ENCODE data around the gene CLCNKA.
"Not testable (repeated sequence)": the region's sequence is repeated elsewhere in the genome, so short reads cannot be mapped to it uniquely, and the experiment has no call there.

Gene CLCNKA

DNA sequence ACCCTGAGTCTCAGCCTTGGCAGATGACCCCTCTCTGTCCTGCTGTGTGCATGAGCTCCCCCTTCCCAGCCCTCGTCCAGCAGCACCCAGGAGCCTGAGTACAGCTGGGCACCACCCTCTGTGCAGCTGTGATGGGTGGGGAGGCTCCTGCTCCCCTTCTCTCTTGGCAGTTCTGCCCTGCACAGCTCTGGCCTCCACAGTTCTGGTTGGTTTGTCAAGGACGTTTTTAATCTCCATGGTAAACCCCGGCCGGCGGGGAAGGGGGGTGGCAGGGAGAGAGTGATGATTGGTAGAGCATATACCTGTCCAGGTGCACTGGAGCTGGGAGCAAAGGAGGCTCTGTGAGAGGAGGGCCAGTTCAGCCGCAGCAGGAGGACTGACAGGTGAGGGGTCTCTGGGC lies at the start of gene CLCNKA:
TSS of gene CLCNKA (plus strand) at position 356 of the 400 bp plus-strand sequence. CDS start 584 bp downstream, outside the sequence.
- FAIRE-seq = no peak

DNA sequence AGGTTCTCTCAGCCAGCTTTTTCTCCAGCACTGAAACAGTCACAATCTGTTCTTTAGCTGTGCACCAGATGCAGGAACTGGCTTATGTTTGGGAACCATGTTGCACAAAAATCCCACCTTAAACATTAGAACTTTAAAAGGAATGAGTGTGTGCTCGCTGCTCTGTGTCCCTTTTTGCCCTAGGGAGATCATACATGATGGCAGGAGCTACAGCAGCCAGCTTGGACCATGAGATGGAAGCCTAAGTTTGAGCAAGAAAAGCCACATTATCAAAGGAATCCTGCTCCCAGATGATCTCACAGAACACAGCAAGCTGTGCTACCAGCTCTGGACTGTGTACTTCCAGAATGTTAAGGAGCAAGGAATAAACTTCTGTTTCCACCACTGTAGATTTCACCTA lies 49.4 kb upstream of the CLCNKA start:
- no peak for FAIRE-seq

DNA sequence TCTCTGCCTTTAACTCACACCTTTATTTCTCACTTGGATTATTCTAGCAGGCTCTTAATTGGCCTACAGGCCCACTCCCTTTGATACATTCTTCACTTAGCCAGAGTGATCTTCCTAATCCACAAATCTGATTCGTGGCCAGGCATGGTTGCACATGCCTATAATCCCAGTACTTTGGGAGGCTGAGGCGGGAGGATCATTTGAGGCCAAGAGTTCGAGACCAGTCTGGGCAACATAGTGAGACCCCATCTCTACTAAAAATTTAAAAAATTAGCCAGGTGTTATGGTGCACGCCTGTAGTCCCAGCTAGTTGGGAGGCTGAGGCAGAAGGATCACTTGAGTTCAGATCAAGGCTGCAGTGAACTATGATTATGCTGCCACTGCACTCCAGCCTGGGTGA lies 48.1 kb upstream of the CLCNKA start:
- FAIRE-seq = no peak

DNA sequence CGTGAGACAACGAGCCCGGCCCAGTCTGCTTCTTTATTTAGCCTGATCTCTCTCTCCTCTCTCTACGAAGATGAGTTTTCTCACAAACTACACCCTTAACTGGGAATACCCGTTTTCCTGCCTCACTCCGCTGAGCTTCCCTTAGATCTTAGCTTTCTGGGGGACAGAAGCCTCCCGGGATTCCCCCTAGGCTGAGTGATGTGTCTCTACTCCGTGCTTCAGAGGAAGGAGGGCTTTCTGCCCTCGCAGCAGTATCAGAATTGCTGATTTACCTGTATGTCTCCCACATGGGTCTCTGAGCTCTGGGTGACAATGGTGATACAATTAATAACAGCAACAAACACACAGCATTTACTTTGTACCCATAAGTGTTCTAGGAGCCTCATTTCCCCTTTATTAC lies 47.0 kb upstream of the CLCNKA start:
- FAIRE-seq = no peak

DNA sequence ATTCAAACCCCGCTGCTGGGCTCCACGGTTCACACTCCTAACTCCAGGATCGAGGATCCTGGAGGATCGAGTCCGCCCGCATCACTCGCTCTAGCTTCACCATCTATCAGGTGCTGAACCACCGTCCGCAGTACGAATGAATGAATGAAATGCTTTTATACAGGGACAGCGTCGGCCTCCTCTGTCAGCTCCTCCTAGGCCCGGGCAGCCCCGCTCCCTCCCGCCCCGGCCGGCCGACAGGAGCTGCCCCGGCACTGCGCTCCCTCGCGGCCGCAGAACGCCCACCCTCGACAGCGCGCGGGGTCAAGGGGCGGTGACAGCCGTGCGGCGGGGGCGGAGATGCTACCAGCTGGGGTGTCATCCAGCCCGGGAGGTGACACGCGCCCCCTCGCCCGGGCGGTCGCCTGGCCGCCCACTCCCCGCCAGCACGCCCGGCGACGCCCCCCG lies 46.5 kb upstream of the CLCNKA start:
- no peak for FAIRE-seq

DNA sequence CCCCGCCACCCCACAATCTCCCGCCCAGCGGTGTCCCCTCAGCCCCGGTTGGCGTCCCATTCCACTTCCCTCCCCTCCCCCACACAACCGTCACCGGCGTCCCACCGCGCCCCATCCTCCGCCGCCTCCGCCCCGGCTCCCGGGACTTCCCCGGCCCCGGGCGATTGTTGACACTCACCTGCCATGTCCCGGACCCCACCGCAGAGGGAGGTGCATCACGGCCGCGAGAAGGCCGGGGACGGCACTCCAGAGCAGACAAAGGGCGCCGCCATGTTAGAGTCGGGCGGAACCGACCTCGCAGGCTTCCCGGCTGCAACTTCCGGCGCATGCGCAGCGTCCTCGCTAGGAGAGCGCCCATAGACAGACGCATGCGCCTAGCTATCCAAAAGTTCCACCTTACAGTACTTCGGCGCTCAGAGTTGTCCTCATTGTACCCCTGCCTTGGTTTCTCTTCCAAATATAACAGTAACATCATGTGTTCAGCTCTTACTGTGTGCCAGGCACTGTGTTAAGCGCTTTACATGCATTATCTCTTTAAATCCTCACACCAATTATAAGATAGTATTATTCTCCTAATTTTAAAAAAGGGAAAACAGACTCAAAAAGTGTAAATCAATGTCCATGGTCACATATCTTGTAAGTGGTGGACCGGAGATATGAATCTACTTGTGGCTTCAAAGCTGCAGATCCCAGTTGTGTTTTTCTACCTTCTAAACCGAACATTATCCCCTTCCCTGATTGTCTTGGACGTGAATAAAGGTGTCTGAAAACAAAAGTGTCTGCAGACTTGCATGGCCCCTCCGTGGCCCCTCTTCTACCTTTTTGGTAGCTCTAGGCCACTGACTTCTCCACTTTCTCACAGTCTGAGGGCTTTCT lies 45.8 kb upstream of the CLCNKA start, which contains the start of gene ZBTB17:
TSS of gene ZBTB17 (minus strand) at position 297 of the 876 bp plus-strand sequence. CDS start 27,606 bp downstream, outside the sequence.
- FAIRE-seq = no peak

DNA sequence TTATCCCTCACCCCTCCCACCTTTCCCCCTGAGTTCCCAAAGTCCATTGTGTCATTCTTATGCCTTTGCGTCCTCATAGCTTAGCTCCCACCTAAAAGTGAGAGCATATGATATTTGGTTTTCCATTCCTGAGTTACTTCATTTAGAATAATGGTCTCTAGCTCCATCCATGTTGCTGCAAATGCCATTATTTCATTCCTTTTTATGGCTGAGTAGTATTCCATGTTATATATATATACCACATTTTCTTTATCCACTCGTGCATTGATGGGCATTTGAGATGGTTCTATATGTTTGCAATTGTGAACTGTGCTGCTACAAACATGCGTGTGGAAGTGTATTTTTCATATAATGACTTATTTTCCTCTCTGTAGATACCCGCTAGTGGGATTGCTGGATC lies 43.9 kb upstream of the CLCNKA start:
- not testable (repeated sequence) for FAIRE-seq

DNA sequence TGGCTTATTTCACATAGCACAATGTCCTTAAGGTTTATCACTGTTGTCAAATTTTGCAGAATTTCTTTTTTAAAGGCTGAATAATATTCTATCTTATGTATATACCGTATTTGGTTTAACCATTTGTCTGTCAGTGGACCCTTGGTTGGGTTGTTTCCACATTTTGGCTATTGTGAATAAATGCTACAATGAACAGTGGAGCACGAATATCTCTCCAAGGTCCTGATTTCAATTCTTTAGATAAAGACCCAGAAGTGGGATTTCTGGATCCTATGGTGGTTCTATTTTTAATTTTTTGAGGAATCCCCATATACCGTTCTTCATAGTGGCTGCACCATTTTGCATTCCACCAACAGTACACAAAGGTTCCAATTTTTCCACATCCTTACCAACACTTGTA lies 40.2 kb upstream of the CLCNKA start:
- FAIRE-seq = no peak

DNA sequence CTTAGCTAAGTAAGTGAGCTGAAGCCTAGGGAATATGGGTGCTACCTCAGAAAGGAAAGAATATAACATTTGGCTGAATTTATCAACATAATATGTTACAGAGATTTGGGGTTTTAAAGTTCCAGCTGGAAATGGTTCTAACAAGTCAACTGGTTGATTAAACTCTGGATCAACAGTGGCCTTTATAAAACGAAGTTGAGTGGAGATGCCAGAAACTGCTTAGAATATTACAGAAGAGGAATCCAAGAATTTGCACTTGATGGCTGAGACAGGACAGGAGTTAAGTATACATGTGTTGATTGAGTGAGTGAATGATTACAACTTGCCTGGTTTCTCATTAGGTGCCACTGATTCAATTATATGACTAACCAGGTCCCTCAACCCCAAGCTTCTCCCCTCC lies 38.6 kb upstream of the CLCNKA start:
- no peak for FAIRE-seq

DNA sequence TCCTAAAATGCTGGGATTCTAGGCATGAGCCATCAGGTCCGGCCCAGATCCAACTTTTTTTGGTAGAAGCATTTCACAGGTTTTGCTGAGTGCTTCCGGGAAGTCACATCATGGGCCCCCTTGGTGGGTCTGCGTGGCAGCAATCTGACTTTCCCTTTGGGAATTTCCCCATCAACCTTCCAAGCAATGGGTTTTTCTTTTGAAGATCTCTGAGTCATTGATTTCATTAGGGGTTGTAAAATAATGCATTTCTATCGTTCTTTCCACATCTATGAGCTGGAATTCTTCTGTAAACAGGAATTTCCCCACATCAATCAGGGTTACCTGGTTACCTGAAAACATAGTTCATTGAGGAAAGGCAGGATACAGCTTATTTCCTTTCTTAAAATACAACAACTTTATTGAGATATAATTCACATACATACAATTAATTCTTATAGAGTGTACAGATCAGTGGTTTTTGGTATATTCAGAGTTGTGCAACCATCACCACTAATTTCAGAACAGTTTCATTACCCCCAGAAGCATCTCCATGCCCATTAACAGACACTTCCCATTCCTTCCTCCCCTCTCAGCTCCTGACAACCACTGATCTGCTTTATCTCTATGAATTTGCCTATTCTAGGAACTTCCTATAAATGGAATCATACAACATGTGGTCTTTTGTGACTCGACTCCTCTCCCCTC lies 36.1 kb upstream of the CLCNKA start:
- no peak for FAIRE-seq

DNA sequence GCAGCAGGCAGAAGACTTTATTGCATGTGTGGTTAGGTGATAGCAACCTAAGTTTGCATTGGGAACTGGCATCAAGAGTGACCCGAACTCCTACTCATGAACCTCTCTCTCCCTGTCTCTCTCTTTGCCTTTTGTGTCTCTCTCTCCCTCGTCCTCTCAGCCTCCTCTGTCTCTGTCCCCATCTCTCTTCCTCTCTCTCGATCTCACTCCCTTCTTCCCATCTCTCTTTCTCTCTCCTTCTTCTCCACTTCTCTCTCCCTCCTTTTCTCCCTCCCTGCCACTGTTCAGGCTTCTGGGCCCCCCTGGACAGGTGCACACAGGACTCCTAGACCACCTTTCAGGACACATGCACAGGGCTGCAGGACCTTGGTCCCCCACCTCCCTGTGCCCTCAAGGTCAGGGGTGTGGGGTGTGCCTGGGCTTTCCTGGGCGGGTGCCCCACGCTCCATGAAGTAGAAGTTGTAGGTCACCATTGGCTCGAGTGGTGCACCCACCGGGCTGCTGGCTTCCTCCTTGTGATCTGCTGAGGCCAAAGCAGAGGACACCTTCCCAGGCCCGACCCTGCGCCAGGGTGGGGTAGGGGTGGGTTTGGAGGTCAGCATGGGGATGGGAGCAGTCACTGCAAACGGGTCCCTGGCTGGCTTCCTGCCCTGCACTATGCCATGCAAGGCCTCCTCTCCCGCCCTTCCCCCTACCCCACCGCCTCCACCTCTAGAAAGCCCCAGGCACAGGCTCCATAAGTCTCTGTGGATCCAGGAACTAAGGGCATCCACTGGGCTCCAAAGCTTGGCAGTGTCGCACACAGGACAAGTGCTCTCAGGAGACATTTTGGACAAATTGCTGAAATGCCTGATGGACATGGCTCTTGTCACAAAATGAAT lies 32.7 kb upstream of the CLCNKA start:
- FAIRE-seq = no peak

DNA sequence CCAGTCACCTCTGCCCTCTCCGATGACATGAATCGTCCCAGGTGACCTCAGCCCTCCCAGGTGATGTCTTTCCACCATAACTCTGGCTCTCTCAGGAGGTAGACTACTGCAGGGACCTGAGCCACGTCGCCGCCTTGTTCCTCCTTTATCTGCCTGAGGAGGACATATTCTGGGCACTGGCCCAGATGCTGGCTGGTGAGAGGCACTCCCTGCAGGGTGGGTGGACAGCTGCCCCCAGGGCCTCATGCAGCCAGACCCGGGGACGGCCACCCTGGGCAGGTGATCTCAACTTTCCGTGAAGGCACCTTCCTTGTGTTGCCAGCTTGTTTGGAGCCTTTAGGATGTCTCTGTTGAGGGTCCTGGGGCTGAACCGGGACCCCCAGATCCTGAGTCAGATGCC lies 32.1 kb upstream of the CLCNKA start:
- no peak for FAIRE-seq

DNA sequence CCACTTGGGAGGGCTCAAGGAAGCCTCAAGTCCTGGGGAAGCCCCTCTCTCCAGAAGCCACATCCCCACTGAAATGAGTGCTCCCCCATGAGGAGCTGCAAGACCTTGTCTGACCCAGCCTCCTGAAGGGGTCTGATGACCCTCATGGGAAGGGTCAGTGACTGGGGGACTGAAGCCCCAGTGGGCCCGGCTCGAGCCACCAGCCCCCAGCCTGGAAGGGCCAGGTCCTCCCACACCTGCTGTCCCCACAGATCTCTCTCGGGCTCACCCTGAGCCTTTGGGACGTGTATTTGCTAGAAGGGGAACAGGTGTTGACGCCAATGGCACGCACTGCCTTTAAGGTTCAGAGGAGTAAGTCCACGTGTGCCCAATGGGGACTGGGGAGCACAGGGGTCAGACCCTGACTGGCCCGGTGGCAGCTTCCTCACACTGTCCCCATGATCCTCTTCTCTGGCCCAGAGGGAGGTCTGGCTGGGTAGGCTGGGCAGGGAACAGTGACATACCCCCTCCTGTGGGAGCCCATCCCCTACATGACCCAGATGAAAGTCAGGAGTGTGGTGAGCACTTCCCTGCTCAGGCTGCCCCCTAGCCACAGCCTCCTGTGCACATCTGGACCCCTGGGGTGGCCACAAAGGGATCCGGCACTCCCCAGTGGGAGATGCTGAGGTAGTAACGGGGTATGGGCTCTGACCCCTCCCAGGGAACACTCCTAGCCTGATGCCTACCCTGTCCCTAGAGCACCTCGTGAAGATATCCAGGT lies 30.2 kb upstream of the CLCNKA start:
- no peak for FAIRE-seq

DNA sequence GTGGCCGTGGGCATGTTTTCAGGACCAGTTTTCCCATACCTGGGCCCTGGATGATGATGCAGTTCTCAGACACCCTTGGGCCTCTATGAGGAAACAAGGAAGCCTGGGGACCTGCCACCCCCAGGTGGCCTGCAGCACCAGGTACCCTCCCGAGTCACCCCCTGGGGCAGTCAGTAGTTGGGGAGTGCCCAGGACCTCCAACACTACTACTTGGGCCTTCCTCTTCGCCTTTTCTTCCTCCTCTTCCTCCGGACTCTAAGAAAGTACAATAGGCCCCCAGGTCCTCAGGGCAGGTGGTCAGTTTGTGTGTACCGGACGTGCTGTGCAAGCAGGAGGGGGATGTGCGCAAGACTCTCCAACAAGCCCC lies 29.7 kb upstream of the CLCNKA start:
- FAIRE-seq = no peak

DNA sequence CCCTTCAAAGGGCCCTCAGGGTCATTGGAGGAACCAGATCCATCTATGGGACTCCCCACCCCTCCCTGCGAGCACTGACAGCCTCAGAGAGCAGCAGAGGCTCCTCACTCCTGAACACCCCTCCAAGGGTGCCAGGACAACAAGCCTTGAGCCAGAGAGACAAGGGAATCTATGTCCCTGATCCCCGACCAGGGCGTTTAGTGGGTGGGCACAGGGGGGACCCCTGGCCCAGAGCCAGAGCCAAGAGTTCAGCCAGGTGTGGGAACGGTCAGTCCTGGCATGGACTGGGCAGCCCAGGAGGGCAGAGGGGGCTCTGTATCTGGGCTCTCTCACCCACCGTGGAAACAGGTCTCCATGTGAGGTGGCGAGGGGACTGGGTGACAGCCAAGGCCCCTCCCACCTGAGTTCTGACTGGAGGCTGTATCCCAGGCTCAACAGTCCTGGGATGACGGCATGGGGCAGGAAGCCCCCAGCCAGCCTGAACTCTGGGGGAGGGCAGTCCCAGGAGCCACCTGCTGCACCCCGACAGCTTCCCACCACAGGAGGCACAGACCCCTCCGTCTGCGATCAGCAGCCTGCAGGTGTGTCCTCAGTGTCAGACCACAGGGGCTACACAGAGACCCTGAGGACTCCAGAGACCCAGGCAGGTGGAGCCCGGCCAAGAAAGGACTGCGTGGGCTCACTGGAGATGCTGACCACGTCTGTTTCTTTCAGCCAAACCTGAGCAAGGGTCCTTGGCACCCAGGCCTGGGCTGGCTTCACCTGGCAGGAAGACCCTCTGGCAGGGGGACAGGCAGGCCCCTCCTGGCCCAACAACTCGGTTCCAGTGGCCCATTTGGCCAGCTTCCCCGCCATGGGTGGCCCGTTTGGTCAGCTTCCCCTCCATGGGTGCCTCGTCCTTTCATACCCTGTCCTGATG lies 29.0 kb upstream of the CLCNKA start:
- FAIRE-seq = no peak

DNA sequence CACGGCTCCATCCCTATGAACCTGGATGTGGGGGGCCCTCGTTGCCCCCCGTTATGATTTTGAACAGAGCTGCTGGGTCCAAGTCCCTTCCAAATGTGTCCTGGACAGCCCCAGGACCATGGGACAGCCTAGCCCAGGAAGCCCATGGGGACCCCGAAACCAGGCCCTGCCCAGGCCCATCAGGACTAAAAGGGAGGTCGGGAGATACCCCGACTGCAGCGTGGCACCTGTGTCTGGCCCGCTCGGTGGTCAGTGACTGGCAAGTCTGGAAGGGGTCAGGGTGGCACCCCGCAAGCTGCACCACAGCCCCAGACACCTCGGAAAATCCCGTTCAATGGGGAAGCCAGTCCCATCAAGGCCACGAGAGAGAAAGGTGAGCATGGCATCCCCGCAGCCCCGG lies 28.2 kb upstream of the CLCNKA start:
- no peak for FAIRE-seq

DNA sequence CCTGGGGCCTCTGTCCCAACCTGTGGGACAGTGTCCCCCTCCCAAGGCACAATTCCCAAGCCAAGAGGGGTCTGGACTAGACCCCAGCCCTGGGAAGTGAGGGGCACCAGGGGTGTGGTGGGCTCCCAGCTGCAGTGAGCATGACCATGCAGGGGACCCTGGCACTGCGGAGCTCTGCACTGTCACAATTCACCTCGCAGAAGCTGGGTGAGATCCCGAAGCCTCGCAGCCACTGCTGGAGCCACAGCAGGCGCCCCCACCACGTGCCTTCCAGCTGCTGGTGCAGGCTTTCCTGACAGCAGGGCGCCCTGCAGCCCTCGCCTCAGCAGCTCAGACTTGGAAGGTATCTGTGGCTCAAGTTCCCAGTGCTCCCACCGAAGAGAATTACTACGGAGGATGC lies 27.8 kb upstream of the CLCNKA start:
- FAIRE-seq = no peak

DNA sequence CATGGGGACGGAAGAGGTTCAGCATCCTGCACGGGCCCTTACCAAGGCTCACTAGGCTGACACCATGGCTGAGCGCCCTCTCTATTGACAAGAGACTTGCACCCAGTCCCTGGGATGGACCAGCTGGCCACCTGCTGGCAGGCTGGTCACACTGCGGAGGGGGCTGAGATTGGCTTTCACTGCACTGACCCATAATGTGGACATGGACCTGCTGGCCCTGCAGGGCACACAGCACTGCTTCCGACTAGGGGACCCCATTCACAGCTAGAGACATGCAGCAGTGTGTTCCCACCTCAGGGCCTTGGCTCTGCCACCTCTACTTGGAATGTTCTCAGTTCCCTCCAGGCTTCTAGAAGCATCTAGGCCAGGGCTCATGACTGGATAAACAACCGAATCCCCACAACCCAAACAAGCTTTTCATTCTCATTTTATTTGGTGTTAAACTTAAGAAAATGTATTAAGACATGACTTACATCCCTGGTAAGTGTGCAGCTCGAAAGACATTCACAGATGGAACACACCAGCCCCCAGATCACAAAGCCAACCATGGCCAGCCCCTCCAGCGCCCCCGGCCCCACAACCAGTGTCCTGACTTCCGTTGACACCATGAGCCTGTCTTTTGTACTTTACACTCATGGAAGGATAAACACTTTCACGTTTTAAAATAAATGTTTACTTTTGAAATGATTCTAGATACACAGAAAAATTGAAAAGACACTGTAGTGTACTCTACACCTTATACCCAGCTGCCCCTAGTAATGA lies 27.1 kb upstream of the CLCNKA start:
- FAIRE-seq = no peak

DNA sequence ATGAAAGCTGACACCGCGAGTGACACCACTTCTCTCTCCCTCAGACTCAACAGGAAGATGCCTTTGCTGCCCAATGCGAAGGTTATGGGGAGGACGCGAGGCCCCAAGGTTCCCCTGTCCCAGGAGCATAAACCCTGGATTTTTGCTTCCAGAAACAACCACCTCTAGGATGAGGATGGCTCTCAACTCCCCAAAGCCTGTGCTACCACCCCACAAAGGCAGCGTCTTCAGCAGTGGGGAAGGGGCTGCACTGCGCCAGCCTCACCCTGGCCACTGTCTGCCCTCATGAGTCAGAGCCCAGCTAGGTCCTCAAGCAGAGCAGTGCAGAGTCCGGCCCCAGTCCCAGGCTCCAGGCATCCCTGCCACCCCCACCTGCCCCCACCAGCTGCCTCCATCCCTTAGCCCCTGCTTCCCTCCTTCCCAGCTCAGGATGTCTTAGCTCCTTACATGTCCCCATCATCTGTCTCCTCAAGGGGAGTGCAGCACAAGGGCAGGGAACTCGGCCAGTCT lies 24.7 kb upstream of the CLCNKA start:
- FAIRE-seq = no peak

DNA sequence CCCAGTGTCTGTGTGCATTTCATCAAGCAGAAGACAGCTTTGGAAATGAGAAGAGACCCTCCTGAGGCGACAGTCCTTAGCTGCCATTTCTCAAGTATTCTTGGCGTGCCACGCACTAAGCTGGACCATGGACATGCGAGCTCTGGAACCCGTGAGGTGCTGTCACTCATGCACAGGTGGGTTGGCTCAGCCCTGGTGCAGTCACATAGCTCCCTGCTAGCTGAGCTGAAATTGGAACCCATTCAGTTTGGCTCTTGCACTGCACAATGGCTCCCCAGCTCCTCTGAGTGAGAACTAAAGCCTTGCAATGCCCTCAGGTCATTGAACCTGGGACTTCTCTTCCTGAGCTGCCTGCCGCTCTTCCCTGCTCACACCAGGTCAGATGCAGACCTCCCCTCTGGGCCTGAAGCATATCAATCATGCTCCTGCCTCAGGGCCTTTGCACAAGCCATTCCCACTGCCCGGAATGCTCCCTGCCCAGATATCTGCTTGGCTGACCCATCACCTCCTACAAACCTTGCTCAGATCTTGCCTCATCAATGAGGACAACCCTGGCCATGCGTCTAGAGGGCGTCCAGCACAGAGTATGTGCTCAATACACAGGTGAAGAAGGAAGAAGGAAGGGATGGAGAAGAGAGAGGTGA lies 24.1 kb upstream of the CLCNKA start:
- FAIRE-seq = no peak

Data from TTC549 (cell line).